Measurements from ENCODE around the gene GPC6. TPM values are rescaled to one million over a fixed set of nuclear protein-coding genes. Genes with fewer than 3 reads are reported as not detected.

Gene GPC6
- total RNA-seq, 1 donor from 2014 or later, result 63.0 TPM

- Mint-ChIP-seq H3K27ac (ENCODE audit: unreplicated experiment) (no peak overlapping the region), H3K27me3 (ENCODE audit: low read depth, unreplicated experiment) (no peaks in the 10 kb centered on the region), H3K36me3 (ENCODE audit: low read depth, unreplicated experiment) (peaks cover 2% of the 10 kb centered on the region), H3K4me1 (ENCODE audit: low read depth, unreplicated experiment) (peaks cover 25% of the 10 kb centered on the region), H3K9me3 (ENCODE audit: unreplicated experiment) (no peaks in the 10 kb centered on the region), H3K4me3 (ENCODE audit: unreplicated experiment) (no peak overlapping the region)
- H3K79me2 ChIP-seq (ENCODE audit: insufficient read depth, low read length), result no peaks in the 10 kb centered on the region
- DNase-seq (ENCODE audit: low read depth), result no peak
- H3K9me3 ChIP-seq (ENCODE audit: insufficient read depth, low read depth, low read length), result no peaks in the 10 kb centered on the region
- TF ChIP-seq CTCF (IDR thresholded peaks at IDR 0.05; ENCODE audit: insufficient read depth, low read depth, low read length) (no peak), EZH2 (IDR thresholded peaks at IDR 0.05; ENCODE audit: insufficient read depth, low read length) (no peak)
- H2AFZ ChIP-seq (ENCODE audit: low read depth, low read length), result no peak overlapping the region
- H3K36me3 ChIP-seq (ENCODE audit: insufficient read depth, low read length), result no peaks in the 10 kb centered on the region
- no peak overlapping the region for H3K4me2 ChIP-seq (ENCODE audit: low read length)
- H3K9ac ChIP-seq (ENCODE audit: low read length), result no peak overlapping the region
- no peaks in the 10 kb centered on the region for H3K27me3 ChIP-seq (ENCODE audit: insufficient read depth, low read length)
- H4K20me1 ChIP-seq (ENCODE audit: insufficient read depth, low read length), result no peaks in the 10 kb centered on the region
- H3K4me1 ChIP-seq (ENCODE audit: insufficient read depth, low read length), result peaks cover 11% of the 10 kb centered on the region
- H3K27ac ChIP-seq (ENCODE audit: low read depth, low read length), result no peak overlapping the region
- no peak for FAIRE-seq
- no peak overlapping the region for H3K4me3 ChIP-seq (ENCODE audit: insufficient read depth, low read depth, low read length)
Observed at GRCh38 chr13:94303644-94304174, 1077.1 kb downstream of the GPC6 start.

- peaks cover 2% of the 10 kb centered on the region for H3K36me3 Mint-ChIP-seq (ENCODE audit: low read depth, unreplicated experiment)
- H3K9me3 ChIP-seq (ENCODE audit: insufficient read depth, low read depth, low read length), result no peaks in the 10 kb centered on the region
- no peaks in the 10 kb centered on the region for H3K27me3 Mint-ChIP-seq (ENCODE audit: low read depth, unreplicated experiment)
- FAIRE-seq (no peak), DNase-seq (ENCODE audit: low read depth) (no peak)
- H3K27me3 ChIP-seq (ENCODE audit: insufficient read depth, low read length), result no peaks in the 10 kb centered on the region
- no peak overlapping the region for H3K27ac Mint-ChIP-seq (ENCODE audit: unreplicated experiment)
- H3K4me1 ChIP-seq (ENCODE audit: insufficient read depth, low read length), result peaks cover 16% of the 10 kb centered on the region
- no peak for TF ChIP-seq CTCF (IDR thresholded peaks at IDR 0.05; ENCODE audit: insufficient read depth, low read depth, low read length)
- no peak for TF ChIP-seq EZH2 (IDR thresholded peaks at IDR 0.05; ENCODE audit: insufficient read depth, low read length)
- no peaks in the 10 kb centered on the region for H4K20me1 ChIP-seq (ENCODE audit: insufficient read depth, low read length)
- no peak overlapping the region for H3K9ac ChIP-seq (ENCODE audit: low read length)
- H3K4me2 ChIP-seq (ENCODE audit: low read length), result no peak overlapping the region
- no peak overlapping the region for H3K27ac ChIP-seq (ENCODE audit: low read depth, low read length)
- H2AFZ ChIP-seq (ENCODE audit: low read depth, low read length), result no peak overlapping the region
- H3K4me3 ChIP-seq (ENCODE audit: insufficient read depth, low read depth, low read length), result no peak overlapping the region
- H3K36me3 ChIP-seq (ENCODE audit: insufficient read depth, low read length), result no peaks in the 10 kb centered on the region
- H3K4me1 Mint-ChIP-seq (ENCODE audit: low read depth, unreplicated experiment), result peaks cover 30% of the 10 kb centered on the region
- no peaks in the 10 kb centered on the region for H3K9me3 Mint-ChIP-seq (ENCODE audit: unreplicated experiment)
- H3K79me2 ChIP-seq (ENCODE audit: insufficient read depth, low read length), result no peaks in the 10 kb centered on the region
- H3K4me3 Mint-ChIP-seq (ENCODE audit: unreplicated experiment), result no peak overlapping the region
Observed at GRCh38 chr13:94305033-94305432, 1078.4 kb downstream of the GPC6 start.

- H3K9me3 ChIP-seq (ENCODE audit: insufficient read depth, low read depth, low read length), result no peaks in the 10 kb centered on the region
- H3K79me2 ChIP-seq (ENCODE audit: insufficient read depth, low read length), result no peaks in the 10 kb centered on the region
- H3K36me3 ChIP-seq (ENCODE audit: insufficient read depth, low read length), result no peaks in the 10 kb centered on the region
- no peaks in the 10 kb centered on the region for H4K20me1 ChIP-seq (ENCODE audit: insufficient read depth, low read length)
- Mint-ChIP-seq H3K27ac (ENCODE audit: unreplicated experiment) (peak overlapping the region; percentile 62), H3K4me3 (ENCODE audit: unreplicated experiment) (no peak overlapping the region), H3K4me1 (ENCODE audit: low read depth, unreplicated experiment) (peaks cover 34% of the 10 kb centered on the region), H3K36me3 (ENCODE audit: low read depth, unreplicated experiment) (peaks cover 2% of the 10 kb centered on the region), H3K27me3 (ENCODE audit: low read depth, unreplicated experiment) (no peaks in the 10 kb centered on the region), H3K9me3 (ENCODE audit: unreplicated experiment) (no peaks in the 10 kb centered on the region)
- H3K4me1 ChIP-seq (ENCODE audit: insufficient read depth, low read length), result peaks cover 20% of the 10 kb centered on the region
- peak; percentile 83 for DNase-seq (ENCODE audit: low read depth)
- TF ChIP-seq EZH2 (IDR thresholded peaks at IDR 0.05; ENCODE audit: insufficient read depth, low read length), result no peak
- TF ChIP-seq CTCF (IDR thresholded peaks at IDR 0.05; ENCODE audit: insufficient read depth, low read depth, low read length), result no peak
- H3K4me2 ChIP-seq (ENCODE audit: low read length), result peak overlapping the region; percentile 0
- H3K4me3 ChIP-seq (ENCODE audit: insufficient read depth, low read depth, low read length), result no peak overlapping the region
- no peak overlapping the region for H3K27ac ChIP-seq (ENCODE audit: low read depth, low read length)
- FAIRE-seq, result peak; percentile 26
- H2AFZ ChIP-seq (ENCODE audit: low read depth, low read length), result no peak overlapping the region
- no peak overlapping the region for H3K9ac ChIP-seq (ENCODE audit: low read length)
- H3K27me3 ChIP-seq (ENCODE audit: insufficient read depth, low read length), result no peaks in the 10 kb centered on the region
Observed at GRCh38 chr13:94305463-94305862, 1078.9 kb downstream of the GPC6 start.

All from astrocyte (in vitro differentiated cells and primary cell).